ENCODE data around the gene LRRC75A.
"Not testable (repeated sequence)": the region's sequence is repeated elsewhere in the genome, so short reads cannot be mapped to it uniquely, and the experiment has no call there.

LRRC75A gene

GRCh38 chr17:16472539-16472938 lies 19.5 kb downstream of the LRRC75A start:
- no peak for DNase-seq (ENCODE audit: low read depth in 2 of 2)

GRCh38 chr17:16471295-16471694 lies 20.7 kb downstream of the LRRC75A start:
- DNase-seq (ENCODE audit: low read depth in 2 of 2): no peak

- DNase-seq (ENCODE audit: low read depth in 2 of 2): no peak
These were observed 21.7 kb downstream of the LRRC75A start for GRCh38 chr17:16470265-16470664.

- no peak for DNase-seq (ENCODE audit: low read depth in 2 of 2)
These were observed 23.5 kb downstream of the LRRC75A start for GRCh38 chr17:16468428-16468992.

- DNase-seq (ENCODE audit: low read depth in 2 of 2): no peak
These were observed 24.1 kb downstream of the LRRC75A start for GRCh38 chr17:16467886-16468285.

- DNase-seq (ENCODE audit: low read depth in 2 of 2): no peak
These were observed 24.9 kb downstream of the LRRC75A start for GRCh38 chr17:16467044-16467443.

GRCh38 chr17:16466407-16466806 lies 25.6 kb downstream of the LRRC75A start:
- DNase-seq (ENCODE audit: low read depth in 2 of 2): no peak

- DNase-seq (ENCODE audit: low read depth in 2 of 2): no peak
These were observed 26.1 kb downstream of the LRRC75A start for GRCh38 chr17:16465861-16466338.

- no peak for DNase-seq (ENCODE audit: low read depth in 2 of 2)
These were observed 27.0 kb downstream of the LRRC75A start for GRCh38 chr17:16465052-16465312.

GRCh38 chr17:16464303-16465051 lies 27.5 kb downstream of the LRRC75A start:
- no peak for DNase-seq (ENCODE audit: low read depth in 2 of 2)

- DNase-seq (ENCODE audit: low read depth in 2 of 2): no peak
These were observed 28.4 kb downstream of the LRRC75A start for GRCh38 chr17:16463358-16464302.

GRCh38 chr17:16462070-16462864 lies 29.7 kb downstream of the LRRC75A start:
- no peak for DNase-seq (ENCODE audit: low read depth in 2 of 2)

- DNase-seq (ENCODE audit: low read depth in 2 of 2): no peak
These were observed 30.5 kb downstream of the LRRC75A start for GRCh38 chr17:16461606-16461866.

- DNase-seq (ENCODE audit: low read depth in 2 of 2): no peak
These were observed 31.0 kb downstream of the LRRC75A start for GRCh38 chr17:16460796-16461605.

- no peak for DNase-seq (ENCODE audit: low read depth in 2 of 2)
These were observed 32.0 kb downstream of the LRRC75A start for GRCh38 chr17:16459855-16460550.

GRCh38 chr17:16459271-16459670 lies 32.7 kb downstream of the LRRC75A start:
- no peak for DNase-seq (ENCODE audit: low read depth in 2 of 2)

GRCh38 chr17:16456742-16457316 lies 35.2 kb downstream of the LRRC75A start:
- no peak for DNase-seq (ENCODE audit: low read depth in 2 of 2)

GRCh38 chr17:16455997-16456741 lies 35.8 kb downstream of the LRRC75A start:
- DNase-seq (ENCODE audit: low read depth in 2 of 2): no peak

- DNase-seq (ENCODE audit: low read depth in 2 of 2): no peak
These were observed 38.5 kb downstream of the LRRC75A start for GRCh38 chr17:16453493-16453851.

- not testable (repeated sequence) for DNase-seq (ENCODE audit: low read depth in 2 of 2)
These were observed 39.7 kb downstream of the LRRC75A start for GRCh38 chr17:16452268-16452667.

Data from stimulated activated CD8-positive, alpha-beta memory T cell treated with anti-CD3 and anti-CD28 coated beads, Interleukin-15, amount 100 ng/mL, for 48 hours (primary cell).